GM21737 (cell line): Measurements from ENCODE around the gene SSRP1.
A peak's percentile ranks its signal among the peaks of the same experiment; 100 is the strongest.

Source experiments
- ATAC-seq: cut with Tn5 transposase; IDR thresholded peaks from one replicate; pipeline ENCODE4 v1.9.1; 2021; ENCODE audit warnings: mild to moderate bottlenecking, moderate library complexity; ENCODE audit not compliant: unreplicated experiment

SSRP1 gene

DNA sequence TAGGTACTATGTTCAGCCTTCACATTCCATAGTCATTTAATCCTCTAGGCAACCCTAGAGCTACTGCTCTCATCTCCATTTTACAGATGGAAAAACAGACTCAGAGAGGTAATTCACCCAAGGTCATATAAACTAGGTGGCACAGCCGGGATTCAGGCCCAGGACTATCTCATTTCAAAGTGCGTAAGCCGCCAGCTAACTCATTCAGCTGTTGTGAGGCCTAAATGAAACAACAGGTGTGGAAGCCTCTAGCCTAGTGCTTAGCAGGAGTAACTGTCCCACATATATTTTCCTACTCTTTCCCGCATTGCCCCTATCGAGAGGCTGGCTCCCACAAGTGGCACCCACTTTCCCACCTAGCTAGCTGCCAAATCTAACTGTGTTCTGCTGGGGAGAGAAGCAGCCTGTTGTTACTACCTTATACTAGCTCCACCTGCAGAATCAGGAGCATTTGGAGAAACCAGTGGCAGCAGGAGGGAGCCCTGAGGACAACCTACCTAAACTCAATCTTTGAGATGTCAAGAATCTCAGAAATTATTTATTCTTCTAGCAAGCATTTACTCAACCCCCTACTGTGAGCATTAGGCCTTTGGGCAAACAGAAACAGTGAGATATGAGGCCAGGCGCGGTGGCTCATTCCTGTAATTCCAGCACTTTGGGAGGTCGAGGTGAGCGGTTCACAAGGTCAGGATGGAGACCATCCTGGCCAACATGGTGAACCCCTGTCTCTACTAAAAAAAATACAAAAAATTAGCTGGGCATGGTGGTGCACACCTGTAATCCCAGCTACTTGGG lies 24.4 kb upstream of the SSRP1 start:
- ATAC-seq, result no peak

GRCh38 chr11:57359396-57359795 lies 23.7 kb upstream of the SSRP1 start:
- no peak for ATAC-seq

- no peak for ATAC-seq
Observed at GRCh38 chr11:57358991-57359390, 23.3 kb upstream of the SSRP1 start.

GRCh38 chr11:57358543-57358961 lies 22.9 kb upstream of the SSRP1 start:
- no peak for ATAC-seq

GRCh38 chr11:57357856-57358255 lies 22.2 kb upstream of the SSRP1 start:
- no peak for ATAC-seq

DNA sequence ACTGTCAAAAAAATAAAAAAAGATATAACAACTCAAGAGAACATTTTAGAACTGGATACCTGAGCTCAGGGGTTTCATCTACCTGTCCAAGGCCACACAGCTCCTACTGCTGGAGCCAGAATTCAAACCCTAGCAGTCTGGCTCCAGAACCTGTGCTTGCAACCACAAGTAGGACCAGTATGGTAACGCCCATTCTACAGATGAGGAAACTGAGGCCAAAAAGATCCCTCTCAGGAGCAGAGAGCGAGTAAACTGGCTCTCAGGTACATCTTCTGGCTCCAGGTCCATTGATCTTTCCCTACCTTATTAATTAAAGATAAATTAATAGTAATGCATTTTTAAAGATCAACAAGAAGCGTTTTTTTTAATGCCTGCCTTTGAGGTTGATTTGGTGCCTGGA lies 21.6 kb upstream of the SSRP1 start:
- no peak for ATAC-seq

GRCh38 chr11:57356268-57356667 lies 20.6 kb upstream of the SSRP1 start:
- ATAC-seq, result no peak

GRCh38 chr11:57354699-57355098 lies 19.0 kb upstream of the SSRP1 start:
- no peak for ATAC-seq

DNA sequence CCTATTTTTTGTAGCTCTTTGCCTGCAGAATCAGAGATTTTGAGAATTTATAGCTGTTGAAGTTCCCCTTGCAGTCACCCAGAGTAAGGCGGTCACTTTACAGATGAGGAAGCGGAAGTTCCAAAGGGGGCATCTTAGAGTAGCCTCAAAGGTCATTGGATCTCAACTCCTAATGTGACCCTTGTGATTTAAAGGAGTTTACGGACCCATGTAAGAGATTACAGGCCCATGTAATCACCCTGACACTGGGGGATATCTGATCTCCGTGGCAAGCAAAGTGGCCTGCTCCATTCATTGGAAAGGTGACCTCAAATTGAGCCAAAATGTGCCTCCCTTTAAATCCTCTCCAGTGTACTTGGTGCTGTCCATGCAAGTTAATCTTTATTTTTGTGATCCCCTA lies 18.2 kb upstream of the SSRP1 start:
- ATAC-seq, result no peak

DNA sequence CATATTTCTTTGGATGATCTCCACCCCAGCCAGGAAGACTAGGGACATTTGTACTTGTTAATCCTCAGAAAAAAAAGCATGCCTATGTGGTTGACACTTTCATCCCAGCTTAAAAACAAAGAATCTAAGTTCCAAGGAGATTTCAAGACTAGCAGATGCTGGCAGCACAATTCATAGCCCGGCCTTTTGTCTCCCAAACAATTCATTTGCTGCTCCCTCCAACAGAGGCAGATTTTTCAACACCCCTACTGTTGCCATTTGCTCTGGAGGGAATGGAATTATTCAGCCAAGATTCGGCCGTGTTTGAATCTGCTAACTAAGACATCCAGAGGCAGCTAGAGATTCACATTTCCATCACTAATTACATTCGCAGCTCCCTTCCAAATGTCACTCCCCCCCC lies 17.8 kb upstream of the SSRP1 start:
- ATAC-seq, result no peak

GRCh38 chr11:57353036-57353435 lies 17.3 kb upstream of the SSRP1 start:
- ATAC-seq, result no peak

- no peak for ATAC-seq
Observed at GRCh38 chr11:57349491-57350274, 14.0 kb upstream of the SSRP1 start.

GRCh38 chr11:57348636-57349313 lies 13.1 kb upstream of the SSRP1 start:
- no peak for ATAC-seq

DNA sequence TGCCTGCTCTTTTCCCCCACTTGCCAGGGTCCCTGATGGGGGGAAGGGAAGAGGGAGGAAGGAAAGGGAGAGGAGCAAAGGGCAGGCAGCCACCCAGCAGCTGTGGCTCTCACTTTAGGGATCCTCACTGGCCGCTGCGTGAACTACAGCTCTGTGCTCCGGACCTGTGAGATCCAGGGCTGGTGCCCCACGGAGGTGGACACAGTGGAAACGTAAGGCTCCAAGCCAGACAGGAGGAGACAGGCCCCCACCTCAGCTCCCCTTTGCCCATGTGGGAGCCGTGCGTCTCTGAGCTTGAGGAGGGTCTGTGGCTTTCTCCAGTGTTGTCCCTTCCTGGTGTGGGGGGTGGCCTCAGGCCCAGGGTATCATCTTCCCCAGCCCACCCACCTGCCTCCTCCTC lies 12.4 kb upstream of the SSRP1 start:
- ATAC-seq, result no peak

- ATAC-seq, result no peak
Observed at GRCh38 chr11:57347336-57347735, 11.6 kb upstream of the SSRP1 start.

DNA sequence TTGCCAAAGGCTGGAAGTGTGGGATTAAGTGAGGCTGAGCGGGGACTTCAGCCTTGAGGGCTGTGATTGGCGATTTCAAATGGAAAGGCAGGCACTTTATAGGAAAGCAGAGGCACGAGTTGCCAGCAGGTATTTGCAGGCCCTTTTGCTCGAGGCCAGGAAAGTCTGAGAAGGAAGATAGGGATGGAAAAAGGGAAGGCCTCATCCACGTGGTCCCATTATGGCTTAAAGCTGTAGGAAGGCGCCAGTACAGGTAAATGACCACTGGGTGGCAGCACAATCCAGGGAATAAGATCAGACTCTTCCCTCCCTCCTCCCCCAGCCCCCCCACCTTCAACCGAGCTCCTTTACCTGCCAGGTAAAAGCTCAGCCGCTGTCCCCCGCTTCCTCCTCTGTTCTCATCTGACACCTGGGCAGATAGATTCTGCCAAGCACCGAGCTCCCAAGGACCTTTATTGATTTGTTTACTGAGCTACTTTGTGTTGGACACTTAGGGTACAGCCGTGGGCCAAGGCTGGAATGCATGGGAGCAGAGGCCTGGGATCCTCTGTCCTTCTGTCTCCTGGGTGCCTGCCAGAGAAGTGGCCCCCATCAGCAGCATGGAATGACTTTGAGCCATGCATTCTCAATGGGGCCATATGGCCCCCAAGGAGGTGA lies 10.0 kb upstream of the SSRP1 start:
- ATAC-seq, result peak; percentile 68

DNA sequence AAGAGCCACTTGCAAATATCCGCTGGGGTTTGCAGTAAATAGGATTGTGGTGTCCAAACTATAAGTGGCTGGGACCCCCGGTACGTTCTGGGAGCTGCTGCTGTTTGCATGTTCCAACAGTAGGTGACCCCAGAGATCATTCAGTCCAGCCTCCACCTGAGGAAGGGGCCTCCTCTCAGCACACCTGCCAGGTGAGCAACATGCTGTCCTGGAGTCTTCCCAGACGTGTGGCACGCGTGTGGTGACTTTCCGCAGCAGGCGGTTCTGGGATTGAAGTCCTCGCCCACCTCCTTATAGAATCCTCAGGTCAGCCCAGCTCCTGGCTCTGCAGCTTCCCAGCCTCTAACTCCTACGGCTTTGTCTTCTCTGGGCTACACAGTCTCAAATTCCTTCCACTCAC lies 9.1 kb upstream of the SSRP1 start:
- ATAC-seq, result no peak

DNA sequence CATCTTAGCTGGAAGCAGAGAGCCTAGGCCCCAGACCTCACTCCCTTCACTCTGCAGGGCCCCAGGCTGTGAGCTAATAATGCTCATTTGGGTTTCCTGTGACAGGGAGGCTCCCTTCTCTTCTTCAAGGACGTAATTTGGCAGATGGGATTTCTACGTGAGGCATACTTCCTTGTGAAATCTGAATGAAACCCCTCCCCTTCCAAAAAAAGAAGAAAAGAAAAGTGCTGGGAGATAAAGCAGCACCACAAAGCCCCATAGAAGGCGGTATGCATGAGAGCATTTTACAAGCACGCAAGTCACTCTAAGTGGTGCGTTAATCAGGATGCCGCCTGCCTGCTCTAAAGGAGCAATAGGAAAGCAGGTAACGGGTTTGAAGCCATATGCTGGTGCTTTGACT lies 8.1 kb upstream of the SSRP1 start:
- no peak for ATAC-seq

DNA sequence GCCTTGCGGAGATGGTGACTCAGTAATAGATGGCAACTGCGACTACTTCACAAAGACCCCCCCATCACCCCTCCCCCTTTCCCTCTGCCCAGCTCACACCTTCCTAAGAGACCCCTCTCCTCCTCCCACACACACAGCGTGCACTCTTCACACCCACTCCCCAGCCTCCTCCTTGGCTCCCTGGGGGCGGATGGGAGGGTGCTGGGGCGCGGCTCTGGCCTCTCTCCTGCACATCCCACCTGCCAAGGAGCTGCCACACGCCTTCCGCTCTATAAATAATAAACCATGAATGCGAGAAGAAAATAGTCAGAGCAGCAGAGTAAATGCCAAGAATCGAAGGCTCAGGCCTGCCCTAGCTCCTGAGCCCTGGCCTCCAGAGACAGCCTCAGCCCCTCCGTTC lies 7.0 kb upstream of the SSRP1 start:
- no peak for ATAC-seq

DNA sequence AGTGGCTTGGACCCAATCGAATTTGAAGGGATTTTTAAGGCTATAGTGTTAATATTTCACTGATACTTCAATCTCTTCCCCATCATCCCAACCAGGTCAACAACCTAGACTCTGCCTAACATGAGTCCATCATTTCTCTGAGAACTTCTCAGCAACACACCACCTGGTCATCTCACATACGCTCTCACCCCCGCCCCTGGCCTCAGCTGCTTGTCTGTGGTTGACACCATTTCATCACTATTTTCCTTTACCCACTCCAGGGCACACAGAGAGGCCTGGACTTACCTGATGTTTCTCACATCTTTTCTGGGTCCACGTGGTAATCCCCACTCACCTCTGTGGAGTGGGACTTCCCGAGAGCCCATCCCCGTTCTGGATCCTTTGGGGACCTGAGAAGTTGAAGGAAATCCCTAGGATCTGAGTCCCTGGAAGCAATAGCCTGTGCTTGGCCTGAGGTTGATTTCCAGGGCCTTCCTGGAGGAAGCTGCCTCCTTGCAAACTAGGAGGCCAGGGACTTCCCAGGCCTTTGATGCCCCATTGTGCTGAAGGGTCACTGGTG lies 5.6 kb upstream of the SSRP1 start:
- no peak for ATAC-seq

DNA sequence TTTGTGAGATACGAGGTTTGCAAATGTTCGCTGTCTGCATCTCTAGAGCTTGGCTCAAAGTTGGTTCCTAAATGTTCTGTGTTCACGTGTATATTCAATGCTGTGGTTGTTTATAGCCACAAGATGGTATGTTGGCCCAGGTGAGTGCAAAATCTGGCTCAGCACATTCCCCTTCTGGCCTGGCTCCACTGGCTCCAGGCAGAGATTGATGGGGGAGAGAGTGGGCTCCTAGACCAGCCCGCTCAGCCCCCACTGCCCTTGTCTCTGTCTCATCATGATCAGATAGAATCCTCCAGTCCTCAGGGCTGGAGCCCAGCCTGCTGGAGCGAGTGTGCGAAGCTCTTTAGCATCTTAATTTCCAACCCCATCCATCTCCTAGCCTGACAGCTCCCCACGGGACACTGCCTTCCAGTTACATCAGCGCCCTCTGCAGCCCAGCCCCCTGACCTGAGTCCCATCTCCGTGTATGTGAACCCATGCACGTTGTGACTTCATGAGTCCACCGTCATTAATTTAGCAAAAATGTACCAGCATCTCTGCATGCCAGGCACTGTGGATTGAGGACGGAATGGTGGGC lies 4.4 kb upstream of the SSRP1 start:
- ATAC-seq, result no peak
